Fibroblast of mammary gland (primary cell): ENCODE results near the gene FAM3B.
A peak's percentile ranks its signal among the peaks of the same experiment; 100 is the strongest.

Experiments used
- DNase-seq: peaks from one replicate; pipeline ENCODE4 v3.0.0-alpha.2; 2010; ENCODE audit warnings: low read depth
- H3K4me3 ChIP-seq: 2 replicates; pipeline ENCODE4 v1.5.1; 2011; ENCODE audit warnings: low read depth, mild to moderate bottlenecking, low read length, moderate library complexity; ENCODE audit not compliant: control insufficient read depth
- TF ChIP-seq, protein P1 (sequence below): conservative IDR thresholded peaks from 2 replicates; pipeline ENCODE4 v1.5.1; 2011; ENCODE audit warnings: low read depth, low read length, inconsistent platforms; ENCODE audit not compliant: control insufficient read depth, insufficient read depth

The FAM3B gene

DNA sequence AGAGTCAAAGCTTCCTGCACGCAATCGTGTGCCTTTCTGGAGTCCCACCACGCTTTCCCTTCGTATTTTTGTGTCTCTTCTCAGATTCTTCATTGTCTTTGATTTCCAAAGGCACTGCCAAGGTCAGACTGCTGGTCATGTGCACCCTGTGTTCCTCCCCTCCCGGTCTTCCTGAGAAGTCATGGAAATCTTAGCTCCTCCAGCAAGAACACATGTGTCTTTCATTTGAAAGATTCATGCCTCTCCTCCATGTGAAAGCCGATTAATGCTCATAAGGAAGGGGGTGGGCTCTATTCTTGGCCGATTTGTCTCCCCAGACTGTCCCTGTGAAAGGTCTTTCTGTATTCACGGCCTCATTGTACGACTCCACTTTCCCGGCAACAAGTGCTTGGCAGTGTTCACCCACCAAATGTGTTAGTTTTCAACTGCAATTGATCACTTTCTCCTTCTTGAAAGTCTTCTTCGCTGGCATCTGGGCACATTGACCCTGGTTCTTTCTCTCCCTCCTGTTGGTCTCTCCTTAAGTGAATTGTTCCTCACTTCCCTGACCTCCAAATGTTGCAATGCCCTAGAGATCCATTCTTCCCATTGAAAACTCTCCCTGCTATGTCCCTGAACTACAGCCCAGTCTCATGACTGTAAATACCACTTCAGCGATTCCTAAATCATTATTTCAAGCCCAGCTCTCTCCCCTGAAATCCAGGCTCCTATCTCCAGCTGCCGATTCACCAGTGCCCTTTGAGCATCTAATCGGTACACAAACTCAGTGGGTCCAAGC lies 70.6 kb downstream of the FAM3B start:
- no peak overlapping the region for H3K4me3 ChIP-seq
- TF ChIP-seq, protein P1, sequence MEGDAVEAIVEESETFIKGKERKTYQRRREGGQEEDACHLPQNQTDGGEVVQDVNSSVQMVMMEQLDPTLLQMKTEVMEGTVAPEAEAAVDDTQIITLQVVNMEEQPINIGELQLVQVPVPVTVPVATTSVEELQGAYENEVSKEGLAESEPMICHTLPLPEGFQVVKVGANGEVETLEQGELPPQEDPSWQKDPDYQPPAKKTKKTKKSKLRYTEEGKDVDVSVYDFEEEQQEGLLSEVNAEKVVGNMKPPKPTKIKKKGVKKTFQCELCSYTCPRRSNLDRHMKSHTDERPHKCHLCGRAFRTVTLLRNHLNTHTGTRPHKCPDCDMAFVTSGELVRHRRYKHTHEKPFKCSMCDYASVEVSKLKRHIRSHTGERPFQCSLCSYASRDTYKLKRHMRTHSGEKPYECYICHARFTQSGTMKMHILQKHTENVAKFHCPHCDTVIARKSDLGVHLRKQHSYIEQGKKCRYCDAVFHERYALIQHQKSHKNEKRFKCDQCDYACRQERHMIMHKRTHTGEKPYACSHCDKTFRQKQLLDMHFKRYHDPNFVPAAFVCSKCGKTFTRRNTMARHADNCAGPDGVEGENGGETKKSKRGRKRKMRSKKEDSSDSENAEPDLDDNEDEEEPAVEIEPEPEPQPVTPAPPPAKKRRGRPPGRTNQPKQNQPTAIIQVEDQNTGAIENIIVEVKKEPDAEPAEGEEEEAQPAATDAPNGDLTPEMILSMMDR: no peak
- DNase-seq: peak; percentile 43

DNA sequence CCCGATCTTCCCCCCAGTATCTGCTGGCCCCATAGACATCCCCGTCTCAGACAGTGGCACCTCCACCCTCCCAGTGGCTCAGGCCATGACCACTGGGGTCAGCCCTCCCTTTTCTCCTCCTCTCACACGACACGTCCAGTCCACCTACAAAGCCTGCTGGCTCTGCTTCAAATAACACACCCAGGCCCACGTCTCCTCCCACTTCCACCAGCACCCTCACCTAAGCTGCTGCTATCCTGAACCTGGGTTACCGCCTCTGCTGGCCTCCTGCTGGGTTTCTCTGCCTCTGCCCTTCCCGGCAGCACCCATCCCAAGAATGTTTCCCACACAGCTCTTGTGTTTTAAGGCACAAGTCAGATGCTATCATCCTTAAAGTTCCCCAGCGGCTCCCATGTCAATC lies 71.2 kb downstream of the FAM3B start:
- TF ChIP-seq, protein P1: no peak
- DNase-seq: no peak
- H3K4me3 ChIP-seq: no peak overlapping the region

DNA sequence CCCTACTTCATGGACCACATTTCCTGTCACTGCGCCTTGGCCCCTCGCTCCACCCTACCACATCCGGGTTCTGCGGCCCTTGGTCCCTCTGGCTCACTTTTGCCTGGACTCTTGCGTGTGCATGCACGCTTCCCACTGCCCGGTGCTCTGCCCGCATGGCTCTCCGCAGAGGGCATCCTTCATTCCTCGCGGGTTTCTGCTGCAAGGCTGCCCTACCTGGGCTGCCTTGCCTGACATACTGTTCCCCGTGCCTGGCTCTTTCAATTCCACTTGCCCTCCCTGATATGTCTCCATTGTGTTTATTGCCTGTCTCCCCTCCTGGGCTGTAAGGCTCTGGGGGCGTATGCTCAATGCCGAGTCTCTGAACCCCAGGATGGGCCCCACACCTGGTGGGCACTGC lies 71.7 kb downstream of the FAM3B start:
- no peak overlapping the region for H3K4me3 ChIP-seq
- no peak for DNase-seq
- TF ChIP-seq, protein P1: no peak

DNA sequence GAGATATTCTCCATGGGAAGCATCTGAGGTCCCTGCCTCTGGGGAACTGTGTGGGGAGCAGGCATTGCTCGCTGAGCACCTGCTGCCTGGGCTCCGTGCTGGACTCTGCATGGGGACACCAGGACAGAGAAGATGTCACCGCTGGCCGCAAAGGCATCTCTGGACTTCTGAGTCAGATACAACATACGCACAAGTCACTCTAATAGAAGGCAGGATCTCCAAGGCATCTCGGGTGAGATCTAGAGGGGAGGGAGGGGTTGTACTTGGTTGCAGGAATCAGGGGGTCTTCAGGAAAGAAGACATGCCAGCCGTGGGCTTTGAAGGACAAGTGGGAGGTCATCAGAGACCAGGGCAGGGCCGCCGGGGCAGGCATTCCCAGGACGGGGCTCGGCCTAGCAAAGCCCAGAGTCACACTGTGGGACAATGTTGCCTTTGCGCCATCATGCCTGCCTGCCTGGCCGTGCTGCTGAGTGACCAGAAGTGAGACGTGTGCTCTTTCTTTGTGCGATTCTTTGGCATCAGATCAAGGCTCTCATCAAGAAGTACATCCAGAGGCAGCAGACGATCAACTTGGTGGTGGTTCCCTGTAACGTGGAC lies 73.5 kb downstream of the FAM3B start:
- H3K4me3 ChIP-seq: no peak overlapping the region
- TF ChIP-seq, protein P1: no peak
- DNase-seq: no peak

DNA sequence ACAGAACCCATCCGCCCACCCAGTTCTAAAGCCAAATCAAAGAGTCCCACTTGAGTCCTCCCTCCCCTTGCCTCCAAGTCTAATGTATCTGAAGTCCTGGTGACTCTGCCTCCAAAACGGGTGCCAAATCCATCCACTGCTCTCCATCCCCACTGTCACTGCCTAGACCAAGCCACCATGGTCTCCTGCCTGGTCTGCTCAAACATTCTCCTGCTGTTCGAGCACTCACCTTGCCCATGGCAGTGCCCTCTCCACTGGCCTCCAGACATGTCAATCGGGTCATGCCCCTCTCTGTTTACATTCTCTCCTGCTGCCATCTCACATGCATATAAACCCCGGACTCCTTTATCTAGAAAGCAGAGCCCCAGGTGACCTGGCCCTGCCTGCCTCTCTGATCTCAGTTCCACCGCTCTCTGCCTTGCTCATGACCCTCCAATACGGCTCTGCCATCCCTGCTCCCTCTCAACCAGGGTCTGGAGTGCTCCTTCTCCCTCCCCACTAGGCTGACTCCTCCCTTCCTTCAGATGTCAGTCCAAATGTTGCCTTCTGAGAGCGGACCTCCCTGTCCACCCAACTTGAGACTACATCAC lies 77.4 kb downstream of the FAM3B start:
- no peak for DNase-seq
- no peak overlapping the region for H3K4me3 ChIP-seq
- TF ChIP-seq, protein P1: no peak

DNA sequence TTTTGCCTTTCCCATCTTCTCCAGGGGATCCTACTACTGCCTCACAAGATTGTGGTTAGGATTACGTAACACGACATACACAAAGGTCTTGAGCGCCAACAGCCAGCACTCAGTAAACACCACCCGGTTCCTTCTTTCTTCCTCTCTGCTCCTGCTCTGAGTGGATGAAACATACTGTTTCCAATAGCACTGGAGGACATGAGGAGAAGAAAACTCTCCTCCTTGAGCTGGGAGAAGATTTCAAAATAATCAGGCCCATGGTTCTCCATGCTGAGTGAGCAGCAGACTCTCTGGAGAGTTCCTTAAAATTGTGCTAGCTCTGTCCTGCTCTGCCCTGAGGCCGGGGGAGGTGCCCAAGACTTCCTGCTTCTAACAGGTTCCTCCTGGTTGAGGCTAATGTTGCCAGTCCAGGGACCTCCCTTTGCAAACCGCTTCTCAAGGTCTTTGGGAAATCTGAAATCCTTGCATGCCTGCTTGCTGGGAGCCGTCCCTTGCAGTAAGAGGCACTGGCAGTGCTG lies 80.0 kb downstream of the FAM3B start:
- TF ChIP-seq, protein P1: no peak
- no peak overlapping the region for H3K4me3 ChIP-seq
- DNase-seq: peak; percentile 33
